IMR-90 (cell line): Measurements from ENCODE around the gene PFKFB2.

Source experiments
- BHLHE40 ChIP-seq: fragments of 150-350 bp; IDR thresholded peaks from 2 replicates; pipeline ENCODE4 v1.6.1; 2016; ENCODE audit warnings: mild to moderate bottlenecking, low read depth, low read length
- MAFK ChIP-seq: IDR thresholded peaks from 2 replicates; pipeline ENCODE4 v1.6.1; 2012; ENCODE audit warnings: low read depth, low read length, improper control_type of control experiment
- POLR2A ChIP-seq: IDR thresholded peaks from 2 replicates; pipeline ENCODE4 v1.6.1; 2012; ENCODE audit warnings: mild to moderate bottlenecking, low read depth, low read length
- RAD21 ChIP-seq: IDR thresholded peaks from 2 replicates; pipeline ENCODE4 v1.6.1; 2012; ENCODE audit warnings: low read length, improper control_type of control experiment
- TF ChIP-seq, protein P1 (sequence below): conservative IDR thresholded peaks from 2 replicates; pipeline ENCODE4 v1.5.1; 2012; ENCODE audit warnings: mild to moderate bottlenecking, low read depth, low read length, improper control_type of control experiment

DNA sequence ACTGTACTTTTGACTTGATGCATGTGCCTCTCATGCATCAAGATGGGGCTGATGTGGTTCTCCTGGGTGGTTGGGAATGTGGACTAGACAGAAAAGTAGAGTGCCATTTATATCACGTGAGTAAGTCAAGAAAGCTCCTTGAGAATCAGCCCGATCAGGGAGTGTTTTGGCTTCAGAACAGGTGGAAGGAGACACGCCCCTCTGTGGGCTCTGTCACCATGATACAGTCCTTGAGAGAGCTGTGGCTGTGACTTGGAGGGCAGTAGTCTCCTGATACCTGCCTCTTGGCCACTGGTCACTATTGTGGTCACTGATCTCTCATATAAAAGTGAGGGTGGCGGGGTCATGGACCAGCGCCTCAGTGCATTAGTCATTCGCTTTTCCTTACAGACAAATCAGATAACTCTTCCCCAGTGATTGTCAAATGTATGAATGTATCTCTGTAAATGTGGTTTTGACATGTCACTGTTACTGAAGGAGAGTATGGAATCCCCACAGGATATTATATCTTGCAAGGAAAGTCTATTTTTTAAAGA is 26.7 kb downstream of the PFKFB2 start:
- TF ChIP-seq POLR2A (no peak), BHLHE40 (no peak), MAFK (no peak), RAD21 (no peak)
- TF ChIP-seq, protein P1, sequence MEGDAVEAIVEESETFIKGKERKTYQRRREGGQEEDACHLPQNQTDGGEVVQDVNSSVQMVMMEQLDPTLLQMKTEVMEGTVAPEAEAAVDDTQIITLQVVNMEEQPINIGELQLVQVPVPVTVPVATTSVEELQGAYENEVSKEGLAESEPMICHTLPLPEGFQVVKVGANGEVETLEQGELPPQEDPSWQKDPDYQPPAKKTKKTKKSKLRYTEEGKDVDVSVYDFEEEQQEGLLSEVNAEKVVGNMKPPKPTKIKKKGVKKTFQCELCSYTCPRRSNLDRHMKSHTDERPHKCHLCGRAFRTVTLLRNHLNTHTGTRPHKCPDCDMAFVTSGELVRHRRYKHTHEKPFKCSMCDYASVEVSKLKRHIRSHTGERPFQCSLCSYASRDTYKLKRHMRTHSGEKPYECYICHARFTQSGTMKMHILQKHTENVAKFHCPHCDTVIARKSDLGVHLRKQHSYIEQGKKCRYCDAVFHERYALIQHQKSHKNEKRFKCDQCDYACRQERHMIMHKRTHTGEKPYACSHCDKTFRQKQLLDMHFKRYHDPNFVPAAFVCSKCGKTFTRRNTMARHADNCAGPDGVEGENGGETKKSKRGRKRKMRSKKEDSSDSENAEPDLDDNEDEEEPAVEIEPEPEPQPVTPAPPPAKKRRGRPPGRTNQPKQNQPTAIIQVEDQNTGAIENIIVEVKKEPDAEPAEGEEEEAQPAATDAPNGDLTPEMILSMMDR: no peak
